ENCODE results near the gene ZHX3.

GRCh38 chr20:41367393-41367695 lies 49.8 kb upstream of the ZHX3 start:
- TF ChIP-seq CTCF (IDR thresholded peaks at IDR 0.05) (no peak), EZH2 (IDR thresholded peaks at IDR 0.05; ENCODE audit: borderline replicate concordance, insufficient read depth, low read depth, low read length, poor library complexity, severe bottlenecking) (no peak)

All from B cell (primary cell).